NCI-H748 treated with DMSO at 0.1 percent for 48 hours (cell line): ENCODE measurements around the gene PLCD1.
"Not testable (repeated sequence)": the region's sequence is repeated elsewhere in the genome, so short reads cannot be mapped to it uniquely, and the experiment has no call there.

ENCODE experiments used
- DNase-seq: peaks from one replicate; lab custom pipeline; 2025; lab: John Stamatoyannopoulos, UW

The PLCD1 gene

GRCh38 chr3:38029400-38030125 is at the start of gene PLCD1:
Gene PLCD1, minus strand, starts transcription at chr3:38029642. Its CDS starts 103 bp downstream, at chr3:38029539.
- no peak for DNase-seq

GRCh38 chr3:38077073-38077472 is 47.6 kb upstream of the PLCD1 start:
- not testable (repeated sequence) for DNase-seq

GRCh38 chr3:38070013-38070412 is 40.6 kb upstream of the PLCD1 start:
- no peak for DNase-seq

- no peak for DNase-seq
Measured at GRCh38 chr3:38067508-38068233, 38.2 kb upstream of the PLCD1 start.

GRCh38 chr3:38064453-38064852 is 35.0 kb upstream of the PLCD1 start:
- not testable (repeated sequence) for DNase-seq

- no peak for DNase-seq
Measured at GRCh38 chr3:38062809-38063208, 33.4 kb upstream of the PLCD1 start.

GRCh38 chr3:38059591-38059990 is 30.1 kb upstream of the PLCD1 start:
- DNase-seq, result no peak

- no peak for DNase-seq
Measured at GRCh38 chr3:38059148-38059547, 29.7 kb upstream of the PLCD1 start.

- no peak for DNase-seq
Measured at GRCh38 chr3:38054499-38055001, 25.1 kb upstream of the PLCD1 start.

GRCh38 chr3:38053813-38054498 is 24.5 kb upstream of the PLCD1 start:
- not testable (repeated sequence) for DNase-seq

- not testable (repeated sequence) for DNase-seq
Measured at GRCh38 chr3:38053286-38053685, 23.8 kb upstream of the PLCD1 start.

GRCh38 chr3:38051131-38051530 is 21.7 kb upstream of the PLCD1 start:
- no peak for DNase-seq

GRCh38 chr3:38049358-38050126 is 20.1 kb upstream of the PLCD1 start:
- DNase-seq, result no peak

GRCh38 chr3:38047896-38048295 is 18.5 kb upstream of the PLCD1 start:
- DNase-seq, result no peak

GRCh38 chr3:38046821-38047220 is 17.4 kb upstream of the PLCD1 start:
- no peak for DNase-seq

- no peak for DNase-seq
Measured at GRCh38 chr3:38046027-38046426, 16.6 kb upstream of the PLCD1 start.

GRCh38 chr3:38043486-38043885 is 14.0 kb upstream of the PLCD1 start:
- DNase-seq, result no peak

GRCh38 chr3:38040401-38040800 is 11.0 kb upstream of the PLCD1 start:
- DNase-seq, result no peak

GRCh38 chr3:38039899-38040261 is 10.4 kb upstream of the PLCD1 start:
- DNase-seq, result no peak

- DNase-seq, result peak; percentile 7
Measured at GRCh38 chr3:38039101-38039898, 9.9 kb upstream of the PLCD1 start, which contains the start of gene DLEC1. Gene DLEC1, plus strand, starts transcription at chr3:38039208. Its CDS starts 18 bp downstream, at chr3:38039226.

GRCh38 chr3:38038447-38038911 is 9.0 kb upstream of the PLCD1 start:
- DNase-seq, result no peak
